ENCODE results near the gene ERBB4.
A peak's percentile ranks its signal among the peaks of the same experiment; 100 is the strongest.
"Not testable (repeated sequence)": the region's sequence is repeated elsewhere in the genome, so short reads cannot be mapped to it uniquely, and the experiment has no call there.

Gene ERBB4

DNA sequence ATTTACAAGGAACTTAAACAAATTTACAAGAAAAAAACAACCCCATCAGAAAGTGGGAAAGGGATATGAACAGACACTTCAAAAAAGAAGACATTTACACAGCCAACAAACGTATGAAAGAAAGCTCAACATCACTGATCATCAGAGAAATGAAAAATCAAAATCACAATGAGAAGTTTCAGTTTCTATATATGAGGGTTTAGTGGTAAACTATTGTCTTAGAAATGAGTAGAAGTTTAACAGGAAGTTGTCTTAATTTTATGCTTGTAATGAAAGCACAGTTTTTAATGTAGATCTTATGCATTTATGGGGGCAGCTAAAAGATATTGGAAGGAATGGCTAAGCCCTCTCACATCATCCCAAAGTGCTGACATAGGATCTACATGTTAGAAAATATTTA lies 325.4 kb downstream of the ERBB4 start:
- H3K4me3 ChIP-seq (ENCODE audit: low read length): no peak overlapping the region
- TF ChIP-seq, protein P1, sequence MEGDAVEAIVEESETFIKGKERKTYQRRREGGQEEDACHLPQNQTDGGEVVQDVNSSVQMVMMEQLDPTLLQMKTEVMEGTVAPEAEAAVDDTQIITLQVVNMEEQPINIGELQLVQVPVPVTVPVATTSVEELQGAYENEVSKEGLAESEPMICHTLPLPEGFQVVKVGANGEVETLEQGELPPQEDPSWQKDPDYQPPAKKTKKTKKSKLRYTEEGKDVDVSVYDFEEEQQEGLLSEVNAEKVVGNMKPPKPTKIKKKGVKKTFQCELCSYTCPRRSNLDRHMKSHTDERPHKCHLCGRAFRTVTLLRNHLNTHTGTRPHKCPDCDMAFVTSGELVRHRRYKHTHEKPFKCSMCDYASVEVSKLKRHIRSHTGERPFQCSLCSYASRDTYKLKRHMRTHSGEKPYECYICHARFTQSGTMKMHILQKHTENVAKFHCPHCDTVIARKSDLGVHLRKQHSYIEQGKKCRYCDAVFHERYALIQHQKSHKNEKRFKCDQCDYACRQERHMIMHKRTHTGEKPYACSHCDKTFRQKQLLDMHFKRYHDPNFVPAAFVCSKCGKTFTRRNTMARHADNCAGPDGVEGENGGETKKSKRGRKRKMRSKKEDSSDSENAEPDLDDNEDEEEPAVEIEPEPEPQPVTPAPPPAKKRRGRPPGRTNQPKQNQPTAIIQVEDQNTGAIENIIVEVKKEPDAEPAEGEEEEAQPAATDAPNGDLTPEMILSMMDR (IDR thresholded peaks at IDR 0.05; ENCODE audit: insufficient read depth, low read depth, low read length, missing control alignments): no peak
- no peak for DNase-seq (ENCODE audit: low read depth)

DNA sequence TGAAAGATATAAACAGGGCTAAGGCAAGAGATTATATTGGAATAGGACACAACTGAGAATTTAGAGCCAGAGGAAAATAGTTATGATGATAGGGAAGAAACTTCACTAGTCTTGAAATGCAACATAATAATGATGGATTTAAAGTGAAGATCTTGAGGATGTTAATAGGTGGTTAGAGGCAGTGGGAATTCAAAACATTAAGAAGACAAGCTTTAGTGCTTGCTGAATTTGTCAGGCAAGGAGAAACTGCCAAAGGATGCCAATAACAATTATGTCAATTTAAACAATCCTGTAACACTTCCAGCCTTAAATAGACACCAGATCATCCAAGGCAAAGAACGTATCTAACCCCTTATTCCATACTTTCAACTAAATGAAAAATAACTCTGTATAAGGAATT lies 330.1 kb downstream of the ERBB4 start:
- TF ChIP-seq, protein P1 (IDR thresholded peaks at IDR 0.05; ENCODE audit: insufficient read depth, low read depth, low read length, missing control alignments): no peak
- DNase-seq (ENCODE audit: low read depth): no peak
- H3K4me3 ChIP-seq (ENCODE audit: low read length): no peak overlapping the region

DNA sequence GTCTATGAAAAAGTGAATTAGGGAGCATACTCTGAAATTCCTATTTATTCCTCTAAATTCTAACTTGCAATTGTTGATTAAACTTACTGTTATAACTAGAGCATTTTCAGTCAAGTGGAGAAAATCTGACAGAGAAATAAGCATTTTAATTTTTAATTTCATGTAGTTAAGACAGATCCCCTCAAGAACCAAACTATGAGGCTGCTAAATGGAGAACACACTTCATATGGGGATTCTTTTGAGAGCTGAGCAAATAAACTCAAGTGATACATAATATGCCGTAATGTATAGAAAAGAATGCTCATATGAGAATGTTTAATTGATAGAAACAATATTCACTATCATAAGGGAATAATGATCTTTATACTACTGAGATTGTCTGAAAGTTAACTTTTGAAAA lies 340.8 kb downstream of the ERBB4 start:
- TF ChIP-seq, protein P1 (IDR thresholded peaks at IDR 0.05; ENCODE audit: insufficient read depth, low read depth, low read length, missing control alignments): no peak
- no peak for DNase-seq (ENCODE audit: low read depth)
- no peak overlapping the region for H3K4me3 ChIP-seq (ENCODE audit: low read length)

DNA sequence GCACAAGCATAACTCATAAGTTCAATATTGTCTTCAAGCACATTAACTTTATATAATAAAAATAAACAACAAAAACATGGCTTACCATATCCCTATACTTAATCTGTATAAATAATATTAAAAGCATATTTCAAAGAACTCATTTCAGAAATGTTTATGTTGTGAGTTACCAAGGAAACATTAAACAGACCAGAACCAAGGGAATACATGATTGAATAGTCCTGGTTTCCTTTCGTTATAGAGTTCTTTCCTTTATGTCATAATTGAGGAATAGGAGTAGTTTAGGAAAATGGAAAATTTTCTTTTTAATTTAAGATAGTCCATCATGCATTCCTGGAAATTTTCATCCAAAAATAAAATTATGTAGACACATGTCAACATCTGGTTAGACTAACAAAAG lies 343.0 kb downstream of the ERBB4 start:
- DNase-seq (ENCODE audit: low read depth): no peak
- H3K4me3 ChIP-seq (ENCODE audit: low read length): no peak overlapping the region
- TF ChIP-seq, protein P1 (IDR thresholded peaks at IDR 0.05; ENCODE audit: insufficient read depth, low read depth, low read length, missing control alignments): no peak

DNA sequence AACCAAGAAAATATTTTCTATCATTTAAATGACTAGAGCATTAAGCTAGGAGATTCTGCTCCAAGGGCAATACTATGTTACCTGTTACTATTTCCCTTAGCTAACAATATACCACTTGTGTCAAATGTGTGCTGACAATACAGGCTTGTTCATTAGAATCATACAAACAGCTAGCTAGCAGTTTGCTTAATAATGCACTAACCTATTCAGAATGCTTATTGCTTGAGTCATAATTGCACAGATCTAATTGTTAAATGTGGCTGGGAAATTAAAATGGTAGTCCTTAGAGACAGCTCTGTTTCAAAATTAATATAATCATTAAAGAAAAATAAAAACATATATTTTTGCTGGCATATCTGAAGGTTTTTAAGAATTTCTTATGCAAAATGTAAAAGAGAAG lies 344.2 kb downstream of the ERBB4 start:
- TF ChIP-seq, protein P1 (IDR thresholded peaks at IDR 0.05; ENCODE audit: insufficient read depth, low read depth, low read length, missing control alignments): no peak
- peak; percentile 25 for DNase-seq (ENCODE audit: low read depth)
- H3K4me3 ChIP-seq (ENCODE audit: low read length): no peak overlapping the region

DNA sequence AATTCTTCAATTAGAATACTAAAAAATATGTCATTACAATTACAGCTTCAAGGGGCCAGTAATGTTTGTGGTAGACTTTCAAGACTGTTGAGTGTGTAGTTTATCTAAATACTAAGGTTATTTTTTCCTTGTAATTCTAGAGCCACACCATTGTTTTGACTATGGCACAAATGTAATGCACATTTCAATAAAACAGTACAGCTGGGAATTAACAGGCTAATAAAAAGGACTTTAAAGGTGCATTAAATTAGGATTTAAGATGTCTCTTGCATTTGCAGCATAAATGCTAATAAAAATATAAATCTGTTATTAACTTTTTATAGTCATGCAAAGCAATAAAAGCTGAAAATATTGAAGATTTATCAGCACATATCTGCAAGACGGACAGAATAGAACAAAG lies 344.8 kb downstream of the ERBB4 start:
- no peak overlapping the region for H3K4me3 ChIP-seq (ENCODE audit: low read length)
- TF ChIP-seq, protein P1 (IDR thresholded peaks at IDR 0.05; ENCODE audit: insufficient read depth, low read depth, low read length, missing control alignments): no peak
- DNase-seq (ENCODE audit: low read depth): no peak

DNA sequence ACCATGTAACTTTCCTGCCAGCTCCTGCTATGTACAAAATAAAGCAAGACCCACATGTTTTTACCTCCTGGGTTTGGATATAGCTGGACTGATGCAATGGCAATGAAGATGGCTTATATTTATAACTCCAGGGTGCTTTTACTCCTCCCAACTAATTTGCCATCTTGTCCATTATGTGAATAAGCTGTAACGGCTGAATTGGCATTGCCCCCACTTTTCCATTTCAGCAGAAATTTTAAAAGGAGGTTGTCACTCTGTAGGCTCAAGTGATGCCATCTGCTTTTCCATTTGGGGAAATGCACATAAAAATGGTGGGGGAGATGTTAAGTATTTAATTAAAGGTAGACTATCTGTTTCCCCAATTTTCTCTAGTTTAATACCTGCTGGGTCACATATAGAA lies 345.5 kb downstream of the ERBB4 start:
- DNase-seq (ENCODE audit: low read depth): no peak
- TF ChIP-seq, protein P1 (IDR thresholded peaks at IDR 0.05; ENCODE audit: insufficient read depth, low read depth, low read length, missing control alignments): no peak
- H3K4me3 ChIP-seq (ENCODE audit: low read length): no peak overlapping the region

DNA sequence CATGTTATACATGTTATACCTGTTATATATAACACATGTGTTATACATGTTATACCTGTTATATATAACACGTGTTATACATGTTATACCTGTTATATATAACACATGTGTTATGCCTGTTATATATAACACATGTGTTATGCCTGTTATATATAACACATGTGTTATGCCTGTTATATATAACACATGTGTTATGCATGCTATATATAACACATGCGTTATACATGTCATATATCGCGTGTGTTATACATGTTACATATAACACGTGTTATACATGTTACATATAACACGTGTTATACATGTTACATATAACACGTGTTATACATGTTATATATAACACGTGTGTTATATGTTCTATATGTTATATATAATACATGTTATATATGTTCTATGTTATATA lies 347.2 kb downstream of the ERBB4 start:
- DNase-seq (ENCODE audit: low read depth); H3K4me3 ChIP-seq (ENCODE audit: low read length): not testable (repeated sequence)

All from epithelial cell of esophagus (primary cell).